ENCODE data around the gene PIK3R6. TPM values are rescaled to one million over a fixed set of nuclear protein-coding genes. Genes with fewer than 3 reads are reported as not detected.

PIK3R6 gene
- total and polyA plus RNA-seq, 2 donors (not counting 1 experiment from before 2014, with no cell fraction given): 2.8 to 11.0 TPM

- no peak for TF ChIP-seq CTCF (IDR thresholded peaks at IDR 0.05)
- no peak for TF ChIP-seq EZH2 (IDR thresholded peaks at IDR 0.05; ENCODE audit: borderline replicate concordance, insufficient read depth, low read depth, low read length, poor library complexity, severe bottlenecking)
- Histone ChIP-seq H3K27me3 (replicated peaks in 1 of 4; ENCODE audit: control extremely low read depth in 1 of 4, control insufficient read depth in 3 of 4, insufficient read depth in 4 of 4, low read length in 3 of 4) (no peaks in the 10 kb centered on the region), H3K27ac (ENCODE audit: low read length in 2 of 2) (no peak overlapping the region), H4K20me1 (ENCODE audit: control insufficient read depth, insufficient read depth, low read length, poor library complexity, severe bottlenecking) (peaks cover 10% of the 10 kb centered on the region), H3K79me2 (ENCODE audit: control insufficient read depth, insufficient read depth, low read length) (no peaks in the 10 kb centered on the region), H3K4me3 (ENCODE audit: control extremely low read depth in 1 of 5, extremely low read depth in 1 of 5, insufficient read depth in 1 of 5, low read depth in 2 of 5, low read length in 4 of 5) (no peak overlapping the region), H3K9ac (ENCODE audit: low read length) (no peak overlapping the region), H3K4me2 (replicated peaks; ENCODE audit: low read depth, low read length, poor library complexity, severe bottlenecking) (no peak overlapping the region), H3K4me1 (ENCODE audit: control insufficient read depth in 2 of 2, insufficient read depth in 2 of 2, low read length in 2 of 2) (peaks cover 0 to 4% of the 10 kb centered on the region in 2 donors), H3K9me3 (ENCODE audit: control extremely low read depth in 1 of 3, control insufficient read depth in 2 of 3, insufficient read depth in 1 of 3, low read length in 2 of 3) (peaks cover 0 to 14% (median 0%) of the 10 kb centered on the region in 3 donors), H2AFZ (ENCODE audit: insufficient read depth, low read depth, low read length, poor library complexity, severe bottlenecking) (no peak overlapping the region), H3K36me3 (replicated peaks in 1 of 2; ENCODE audit: control extremely low read depth in 1 of 2, control insufficient read depth in 1 of 2, extremely low read depth in 1 of 2, insufficient read depth in 2 of 2, low read length in 1 of 2) (peaks cover 0 to 78% of the 10 kb centered on the region in 2 experiments)
- H3K9me3 Mint-ChIP-seq (ENCODE audit: insufficient read depth): no peaks in the 10 kb centered on the region
- peaks cover 7% of the 10 kb centered on the region for H3K4me1 Mint-ChIP-seq
- ChIA-PET CTCF (interaction anchor here (0.6 to 2.6 kb wide), 5 partner anchors 12 to 109 kb away, joined by 3 to 8 read pairs (median 4); no protein-coding TSS in a partner anchor), POLR2A (no interaction called here)
- WGBS (ENCODE audit: insufficient coverage): 97% methylated on average over 8 of the region's 8 CpGs
- H3K4me3 Mint-ChIP-seq: no peak overlapping the region
- intact Hi-C loops (cut with micrococcal nuclease): no loop called here
- DNase-seq: no peak
- H3K27ac Mint-ChIP-seq: no peak overlapping the region
- no peaks in the 10 kb centered on the region for H3K27me3 Mint-ChIP-seq
- ATAC-seq (ENCODE audit: low read depth): no peak
These were observed 21.3 kb upstream of the PIK3R6 start for GRCh38 chr17:8888704-8889302.

Measured in B cell (primary cell).